NCI-H1694 treated with DMSO at 0.1 percent for 48 hours (cell line): ENCODE results near the gene PPP2R5D.

Source experiments
- DNase-seq: peaks from one replicate; lab custom pipeline; 2025; lab: John Stamatoyannopoulos, UW

The PPP2R5D gene

DNA sequence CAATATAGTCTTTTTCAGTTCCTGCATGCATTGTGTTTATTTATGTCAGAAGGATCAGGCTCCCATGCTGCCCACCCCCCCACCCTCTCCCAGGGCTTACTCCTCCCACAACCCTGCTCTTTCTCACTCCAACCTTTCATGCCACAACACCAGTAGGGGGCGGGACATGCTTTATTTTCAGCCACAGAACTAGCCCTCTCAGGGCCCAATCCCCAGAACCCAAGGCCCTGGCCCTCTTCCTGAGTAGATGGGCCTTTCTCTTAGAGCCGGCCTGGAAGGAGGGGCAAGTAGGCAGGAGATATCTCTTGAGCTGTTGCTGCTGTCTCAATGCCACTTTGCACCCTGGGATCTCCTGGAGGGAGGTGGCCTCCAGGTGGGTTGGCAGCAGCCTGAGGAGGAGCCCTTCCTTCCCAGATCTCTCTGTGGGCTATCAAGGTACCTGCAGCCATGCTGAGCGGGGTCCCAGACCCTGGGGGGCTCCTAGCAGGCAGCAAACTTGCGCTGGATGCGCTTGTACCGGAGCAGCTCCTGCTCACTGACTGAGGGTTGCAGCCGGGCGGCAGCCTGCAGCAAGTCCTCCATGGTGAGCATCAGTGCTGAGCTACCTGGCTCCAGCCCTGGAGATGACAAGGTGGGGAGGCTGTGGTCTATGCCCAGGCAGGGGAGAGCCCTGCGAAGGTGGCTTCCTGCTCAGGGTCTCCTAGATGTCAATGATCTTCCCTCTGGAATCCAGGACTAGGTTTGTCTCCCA lies 20.3 kb upstream of the PPP2R5D start:
- DNase-seq, result peak; percentile 71

DNA sequence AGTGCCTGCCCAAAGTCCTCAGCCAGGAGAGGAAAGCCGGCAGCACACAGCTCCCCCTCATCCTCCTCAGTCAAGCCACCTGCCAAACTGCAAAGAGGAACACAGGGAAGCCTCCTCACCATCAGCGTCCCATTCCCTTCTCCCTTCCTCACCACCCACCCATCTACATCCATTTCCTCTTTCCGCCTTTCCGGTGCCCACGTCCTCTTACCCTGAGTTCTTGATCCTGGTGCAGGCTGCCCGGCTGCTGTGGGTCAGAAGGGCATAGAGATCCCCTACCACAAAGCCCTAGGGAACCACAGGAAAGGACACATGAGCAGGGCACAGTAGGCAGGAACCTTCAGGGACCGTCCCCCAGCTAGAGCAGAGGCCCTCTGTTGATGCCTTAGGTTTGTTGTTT lies 17.8 kb upstream of the PPP2R5D start:
- no peak for DNase-seq

DNA sequence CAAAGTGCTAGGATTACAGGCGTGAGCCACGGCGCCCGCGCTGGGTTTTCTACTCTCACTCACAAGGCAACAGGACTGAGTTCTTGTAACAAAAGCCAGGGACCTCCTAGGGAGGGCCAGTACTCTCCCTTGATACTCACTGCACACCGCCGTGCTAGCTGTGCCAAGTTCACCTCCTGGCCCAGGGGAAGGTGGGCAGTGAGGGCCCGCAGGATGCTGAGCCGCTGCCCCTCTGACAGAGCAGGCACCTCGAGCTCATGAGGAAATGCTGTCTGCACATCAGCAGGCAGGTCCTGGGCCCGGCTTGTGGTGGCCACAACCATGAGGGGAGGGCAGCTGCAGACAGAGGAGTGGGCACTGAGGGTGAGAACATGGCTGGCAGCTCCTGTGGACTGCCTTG lies 17.1 kb upstream of the PPP2R5D start:
- no peak for DNase-seq

DNA sequence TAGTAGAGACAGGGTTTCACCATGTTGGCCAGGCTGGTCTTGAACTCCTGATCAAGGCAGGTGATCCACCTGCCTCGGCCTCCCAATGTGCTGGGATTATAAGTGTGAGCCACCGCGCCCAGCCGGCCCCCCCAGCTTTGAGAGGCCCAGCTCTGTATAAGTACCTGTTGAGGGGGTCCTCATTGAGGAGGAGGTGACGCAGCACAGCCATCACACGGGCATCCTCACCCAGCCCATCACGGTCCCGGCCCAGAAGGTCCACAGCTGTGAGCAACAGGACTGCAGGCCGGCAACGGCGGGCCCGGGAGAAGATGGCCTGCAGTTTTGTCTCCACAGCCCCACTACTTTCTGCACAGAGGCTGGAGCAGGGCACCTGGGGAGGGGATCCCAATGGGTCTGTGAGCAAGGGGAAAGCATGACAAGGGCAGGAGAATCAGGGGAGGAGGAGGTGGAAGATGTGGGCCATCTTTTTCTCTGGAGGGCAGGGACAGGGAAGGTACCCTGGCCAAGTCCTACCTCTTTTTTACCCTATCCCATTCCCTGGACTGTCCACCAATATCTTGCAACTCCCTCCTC lies 16.2 kb upstream of the PPP2R5D start:
- no peak for DNase-seq

DNA sequence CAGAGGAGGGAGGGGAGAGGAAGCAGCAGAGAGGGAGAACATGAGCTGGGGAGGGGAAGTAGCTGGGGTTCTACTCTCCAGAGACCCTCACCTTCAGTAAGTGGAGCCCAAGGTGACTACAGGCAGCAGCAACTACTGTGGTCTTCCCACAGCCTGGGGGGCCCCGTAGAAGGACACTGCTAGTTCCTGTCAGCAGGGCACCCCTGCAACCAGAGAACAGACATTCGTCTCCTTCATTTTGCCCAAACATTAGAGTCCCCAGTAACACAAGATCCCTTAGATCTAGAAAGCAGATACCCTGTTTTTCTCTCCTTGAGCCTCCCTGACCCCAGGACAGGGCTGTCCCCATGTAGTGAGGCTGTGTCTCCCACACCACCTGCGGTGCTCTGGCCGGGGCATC lies 15.6 kb upstream of the PPP2R5D start:
- no peak for DNase-seq

DNA sequence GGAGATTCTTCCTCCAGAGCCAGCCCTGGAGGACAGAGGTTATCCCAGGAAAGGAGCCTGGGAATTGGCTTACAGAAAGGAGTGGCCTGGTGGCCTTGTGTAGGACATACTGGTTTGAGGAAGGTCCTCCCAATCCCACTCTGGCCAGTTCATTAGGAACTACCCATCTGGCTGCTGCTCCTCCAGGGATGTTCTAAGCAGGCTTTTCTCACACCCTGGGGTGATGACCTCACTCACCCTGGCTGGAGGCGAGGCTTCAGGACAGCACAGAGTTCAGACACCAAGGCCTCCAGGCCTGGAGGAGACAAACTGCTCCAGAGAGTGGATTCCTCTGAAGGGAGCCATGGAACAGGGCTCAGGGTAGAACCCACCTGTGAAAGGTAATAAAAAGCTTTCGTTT lies 14.9 kb upstream of the PPP2R5D start:
- DNase-seq, result no peak

DNA sequence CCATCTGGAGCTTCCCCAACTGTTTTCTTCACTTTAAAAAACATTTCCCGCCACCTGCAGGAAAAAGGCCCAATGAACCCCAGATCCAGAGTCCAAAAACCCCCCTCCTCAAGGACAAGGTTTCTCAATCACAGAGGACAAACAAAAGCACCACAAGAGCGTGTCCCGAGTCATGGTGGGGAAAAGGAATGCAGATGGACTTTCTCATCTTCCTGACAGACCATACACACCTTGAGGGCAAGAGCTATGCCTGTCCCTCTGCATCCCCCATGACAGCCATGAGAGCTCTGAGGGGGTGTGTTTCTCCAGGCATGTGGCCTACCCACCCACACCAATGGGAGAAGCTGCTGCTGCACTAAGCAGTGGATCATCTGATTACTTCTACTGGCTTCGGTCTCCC lies 14.4 kb upstream of the PPP2R5D start:
- DNase-seq, result no peak

DNA sequence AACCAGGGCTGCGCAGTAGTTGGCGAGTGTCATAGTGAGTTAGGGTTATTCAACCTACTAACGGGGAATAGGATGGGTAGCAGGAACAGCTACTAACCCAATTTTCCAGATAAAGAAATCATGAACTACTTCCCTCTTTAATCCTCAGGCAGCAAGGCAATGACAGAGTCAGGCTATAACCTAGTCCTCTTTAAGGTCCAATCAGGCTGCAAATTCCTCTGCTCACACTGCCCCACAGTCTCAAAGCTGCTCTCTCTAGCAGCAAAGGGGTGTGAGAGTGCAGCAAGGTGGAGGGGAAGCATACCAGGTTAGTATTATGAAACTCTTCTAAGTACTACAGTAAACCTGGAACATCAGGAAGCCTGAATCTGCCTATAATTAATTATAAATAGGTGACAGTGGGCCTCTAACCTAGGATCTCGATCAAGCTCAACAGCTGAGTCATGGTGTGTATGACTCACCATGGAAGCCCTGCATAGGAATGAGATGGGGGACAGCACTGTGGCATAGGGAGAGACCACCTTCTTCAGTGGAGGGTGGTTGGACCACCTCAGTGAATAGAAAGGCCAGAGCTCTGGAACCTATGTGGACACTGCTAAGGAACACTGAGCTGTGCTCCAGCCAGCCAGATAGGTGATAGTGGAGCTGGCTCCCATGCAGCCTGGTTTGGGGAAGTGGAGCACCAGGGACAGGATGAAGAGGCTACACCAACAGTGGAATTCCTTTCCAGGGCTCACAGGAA lies 13.3 kb upstream of the PPP2R5D start:
- DNase-seq, result no peak

DNA sequence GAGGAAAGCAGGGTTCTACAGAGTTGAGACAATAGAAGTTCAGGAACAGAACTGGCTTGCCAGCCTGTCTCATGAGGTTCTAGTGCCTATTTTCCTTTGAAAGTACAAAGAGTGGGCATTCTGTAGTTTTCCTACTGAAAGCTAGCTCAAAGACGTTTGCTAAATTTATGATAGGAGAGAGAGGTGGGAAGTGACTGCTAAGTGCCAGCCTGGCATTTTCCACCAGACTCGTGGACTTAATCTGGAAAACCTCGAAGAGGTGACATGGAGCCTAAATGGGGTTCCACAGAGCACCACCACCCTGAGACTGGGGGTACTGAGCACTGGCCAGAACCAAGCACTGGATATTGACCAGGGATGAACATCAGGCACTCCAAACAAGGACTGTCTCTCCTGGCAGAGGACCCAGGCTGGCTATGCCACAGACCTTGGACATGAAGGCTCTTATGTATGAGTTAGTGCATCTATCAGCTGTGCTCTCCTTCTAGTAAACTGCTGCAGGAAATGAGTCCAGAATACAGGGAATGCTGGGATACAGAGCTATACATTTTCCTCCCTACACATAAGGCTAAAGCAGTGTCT lies 12.5 kb upstream of the PPP2R5D start:
- DNase-seq, result no peak

DNA sequence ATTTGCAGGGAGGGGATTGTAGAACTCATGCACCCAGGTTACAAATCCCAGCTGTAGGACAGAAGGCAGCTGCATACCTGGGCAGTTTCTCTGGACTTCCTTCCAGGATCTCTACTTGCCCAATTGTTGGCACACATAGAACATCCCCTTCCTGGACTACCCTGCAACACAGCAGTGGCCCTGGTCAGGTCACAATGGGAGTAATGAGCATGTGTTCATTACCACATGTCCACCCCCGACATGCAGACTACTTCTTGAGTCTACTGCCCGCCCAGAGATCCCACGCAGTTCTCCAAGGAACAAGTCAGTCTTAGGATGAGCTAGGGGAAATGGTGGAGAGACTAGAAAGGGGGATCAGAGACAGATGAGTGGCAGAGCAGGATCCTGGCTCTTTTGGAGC lies 10.4 kb upstream of the PPP2R5D start:
- DNase-seq, result no peak

DNA sequence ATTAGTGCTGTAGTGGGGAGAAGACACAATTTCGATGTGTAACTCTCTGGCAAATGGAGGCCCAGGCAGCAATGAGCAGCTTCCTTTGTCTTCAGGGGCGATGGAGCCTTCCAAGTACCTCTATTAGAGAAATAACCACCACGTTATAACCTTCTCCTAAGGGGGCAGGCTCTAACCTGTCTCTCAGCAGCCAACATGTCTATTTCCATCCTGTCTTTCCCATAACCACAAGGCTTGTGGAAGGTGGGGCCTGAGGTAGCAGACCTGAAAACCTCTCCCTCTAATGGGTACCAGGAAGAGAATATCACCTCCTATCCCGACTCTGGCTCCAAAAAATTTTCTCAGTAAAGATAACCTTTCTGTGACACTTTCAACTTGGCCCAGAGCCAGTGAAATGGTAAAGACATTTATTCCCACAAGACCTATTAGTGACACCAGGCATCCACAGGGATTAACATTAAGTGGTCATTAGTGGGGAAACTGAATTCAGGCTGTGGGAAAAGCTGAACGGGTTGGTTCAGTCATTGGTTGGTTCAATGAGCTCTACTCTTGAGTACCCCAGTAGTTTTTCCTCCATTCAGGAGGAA lies 9.4 kb upstream of the PPP2R5D start:
- DNase-seq, result no peak

DNA sequence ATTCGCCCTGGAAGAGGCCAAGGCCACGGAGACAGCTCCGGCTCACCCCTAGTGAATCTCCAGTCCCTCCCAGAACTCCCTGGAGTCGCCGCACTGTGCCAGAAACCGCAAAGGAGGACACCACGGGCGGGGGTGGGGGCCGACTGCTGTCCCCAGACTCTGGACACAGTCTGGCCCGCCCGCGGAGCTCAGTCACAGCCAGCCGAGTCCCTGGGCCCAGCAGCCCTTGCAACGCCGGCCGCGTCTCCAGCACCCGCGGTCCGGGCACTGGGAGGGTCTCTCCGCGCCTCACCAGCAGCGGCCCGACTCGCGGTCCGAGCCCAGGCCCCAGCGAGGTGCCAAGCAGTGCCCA lies 5.9 kb upstream of the PPP2R5D start:
- no peak for DNase-seq

DNA sequence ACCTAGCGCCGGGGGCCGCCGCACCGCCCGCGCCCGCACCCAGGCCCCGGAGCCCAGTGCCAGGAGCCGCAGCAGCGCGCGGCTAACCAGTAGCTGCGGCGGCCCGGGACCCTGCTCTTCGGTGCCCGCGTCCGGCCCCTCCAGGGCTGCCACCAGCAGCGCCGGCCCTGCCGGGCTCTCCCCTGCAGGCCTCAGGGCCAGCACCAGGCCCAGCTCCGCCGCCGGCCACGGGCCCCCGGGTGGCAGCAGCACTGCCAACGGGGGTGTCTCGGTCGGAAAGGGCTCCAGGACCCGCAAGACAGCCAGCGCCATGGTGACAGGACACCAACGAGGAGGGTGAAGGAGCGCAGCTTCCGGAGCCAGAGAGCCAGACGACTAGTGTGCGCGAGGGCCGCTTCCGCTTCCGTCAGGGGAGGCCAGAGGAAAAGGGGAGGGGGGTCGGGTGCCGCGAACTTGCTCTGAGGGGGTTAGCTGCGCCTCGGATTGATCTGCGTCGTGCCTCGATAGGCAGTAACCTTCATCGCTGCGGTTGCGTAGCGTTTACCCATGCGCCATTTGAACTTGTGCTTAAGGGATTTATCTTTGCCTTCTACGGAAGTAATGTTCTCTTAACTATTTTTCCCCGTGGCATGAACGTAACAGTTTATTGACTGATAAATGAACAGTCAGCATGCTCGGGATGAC lies 5.4 kb upstream of the PPP2R5D start, which contains the start of gene PEX6:
Gene PEX6, minus strand, starts transcription at position 343 of the 684 bp plus-strand sequence. Its CDS starts 31 bp downstream, at position 312.
- peak; percentile 83 for DNase-seq

DNA sequence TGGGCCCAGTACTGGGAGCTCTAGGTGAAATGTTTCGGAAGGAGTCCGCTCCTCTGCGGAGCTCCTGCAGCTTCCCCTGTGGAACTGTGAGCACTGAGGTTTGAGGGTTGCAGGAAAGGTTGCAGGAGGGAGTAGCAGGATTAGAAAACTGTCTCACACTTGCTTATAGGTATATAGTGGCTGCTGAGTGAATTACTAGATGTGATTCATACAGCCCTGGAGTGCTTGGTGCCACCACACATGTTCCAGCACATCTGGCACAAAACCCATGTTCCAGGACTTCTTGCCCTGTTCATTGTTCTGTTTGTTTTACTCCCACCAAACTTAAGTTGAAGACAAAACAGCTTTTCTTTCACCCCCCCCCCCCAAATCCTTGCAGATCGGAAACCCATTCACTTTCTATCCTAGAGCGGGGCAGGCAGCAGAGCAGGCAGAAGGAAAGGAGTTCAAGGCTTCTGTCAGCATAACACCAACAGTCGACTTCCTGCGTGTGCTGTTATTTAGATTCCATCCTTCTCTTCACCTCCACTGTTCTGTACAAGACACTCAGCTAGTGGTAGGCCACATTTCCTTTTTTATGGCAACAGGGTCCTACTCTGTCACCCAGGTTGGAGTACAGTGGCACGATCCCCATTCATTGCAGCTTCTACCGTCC lies 4.7 kb upstream of the PPP2R5D start:
- DNase-seq, result peak; percentile 59

DNA sequence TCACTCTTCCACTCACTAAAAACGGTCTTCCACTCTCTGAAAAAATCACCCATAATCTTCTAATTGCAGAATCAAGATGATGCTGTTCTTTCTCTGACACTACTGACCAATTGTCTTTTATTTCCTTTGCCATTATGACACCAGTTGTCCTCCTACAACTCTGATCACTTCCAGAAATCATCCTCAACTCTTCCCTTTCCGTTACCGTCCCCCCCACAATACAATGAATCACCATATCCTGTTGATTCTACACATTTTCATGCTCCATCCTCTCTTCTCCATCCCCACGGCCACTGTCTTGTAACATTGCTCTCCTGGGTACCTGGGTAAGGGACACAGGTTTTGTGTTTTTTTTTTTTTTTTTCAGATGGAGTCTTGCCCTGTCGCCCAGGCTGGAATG lies 2.5 kb upstream of the PPP2R5D start:
- no peak for DNase-seq

DNA sequence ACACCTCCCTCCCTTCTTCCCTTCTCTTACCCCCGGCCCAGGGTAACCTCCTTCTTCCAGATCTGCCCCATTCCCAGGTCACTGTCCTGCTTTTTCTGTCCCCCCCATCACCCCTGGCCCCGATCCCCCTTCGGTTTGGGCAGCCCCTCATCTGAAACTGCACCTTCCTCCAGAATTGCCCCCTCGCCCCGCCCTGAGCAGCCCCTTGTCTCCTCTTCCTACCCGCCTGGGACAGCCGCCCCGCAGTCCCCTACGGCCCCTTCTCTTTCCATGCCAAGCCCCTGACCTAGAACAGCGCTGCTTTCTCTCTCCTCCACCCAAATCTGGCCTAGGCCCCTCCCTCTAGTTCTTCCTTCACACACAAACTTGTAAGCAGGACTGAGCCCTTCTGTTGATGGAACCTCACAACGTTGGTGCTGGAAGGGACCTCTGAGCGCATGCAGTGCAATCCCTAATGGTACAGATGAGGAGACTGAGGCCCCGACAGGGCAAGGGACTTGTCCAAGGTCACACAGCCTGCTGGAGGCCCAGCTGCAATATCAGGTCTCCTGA lies 630 bp downstream of the PPP2R5D start:
- DNase-seq, result no peak

DNA sequence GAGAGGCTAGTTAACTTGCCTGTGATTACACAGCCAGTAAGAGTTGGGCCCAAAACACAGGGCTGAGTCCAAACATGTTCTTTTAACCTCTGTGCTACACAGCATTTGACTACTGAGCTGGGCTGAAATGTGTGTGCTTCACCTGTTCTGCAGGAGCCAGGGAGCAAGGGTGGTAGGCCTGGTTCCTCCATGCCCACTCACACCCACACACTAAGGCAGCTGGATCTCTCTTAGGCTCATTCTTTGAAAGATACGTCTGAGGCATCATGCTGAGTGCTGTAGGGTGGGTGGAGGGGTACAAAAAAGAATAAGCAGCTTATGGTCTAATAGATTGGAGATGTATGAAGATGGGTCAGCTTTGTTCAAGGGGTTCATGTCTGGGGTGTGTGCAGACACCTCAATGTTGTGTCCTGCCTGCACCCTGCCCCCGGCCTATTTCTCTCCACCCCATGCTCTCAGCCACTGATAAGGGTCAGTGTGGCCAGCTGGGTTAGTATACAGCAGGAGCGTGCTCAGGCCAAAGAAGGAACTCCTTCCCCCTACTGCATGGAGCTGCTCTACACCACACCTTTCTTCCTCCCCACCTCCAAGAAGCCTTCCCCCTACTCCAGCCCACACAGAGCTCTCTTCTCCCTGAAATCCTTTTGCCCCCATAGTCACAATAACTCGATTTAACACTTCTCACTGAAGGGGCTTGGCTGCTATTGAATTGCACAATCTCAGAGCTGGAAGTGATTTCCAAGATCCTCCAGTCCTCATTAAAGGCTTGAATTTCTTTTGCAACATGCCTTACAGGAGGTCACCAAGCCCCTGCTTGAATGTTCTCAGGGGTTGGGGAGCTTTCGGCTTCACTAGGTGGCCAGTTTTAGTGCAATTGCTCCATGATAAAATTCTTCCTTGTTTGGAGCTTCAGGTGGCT lies 3.4 kb downstream of the PPP2R5D start:
- DNase-seq, result no peak

DNA sequence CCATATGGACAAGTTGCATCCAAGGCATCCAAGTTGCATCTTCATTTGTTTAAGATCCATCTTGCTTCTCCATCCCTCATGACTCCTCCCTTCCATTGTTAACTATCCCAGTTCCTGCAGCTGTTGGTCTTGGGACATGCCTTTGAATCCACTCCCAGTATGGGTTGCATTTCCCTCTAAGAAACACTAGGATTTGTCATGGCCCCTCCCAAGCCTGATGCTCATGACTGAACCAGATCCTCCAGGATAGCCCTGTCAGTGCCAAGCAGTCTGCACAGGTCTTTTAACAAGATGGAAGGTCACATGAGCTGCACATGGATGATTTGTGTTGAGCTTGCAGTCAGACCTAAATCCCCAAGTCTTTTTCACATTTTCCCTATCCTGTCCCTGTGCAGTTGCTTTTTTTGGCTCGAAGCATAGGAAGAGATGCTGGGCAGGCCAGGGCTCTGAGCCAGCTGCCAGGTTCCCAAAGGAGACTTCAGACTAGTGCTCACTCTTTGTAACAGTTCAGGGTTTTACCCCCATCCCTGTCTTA lies 4.2 kb downstream of the PPP2R5D start:
- no peak for DNase-seq

DNA sequence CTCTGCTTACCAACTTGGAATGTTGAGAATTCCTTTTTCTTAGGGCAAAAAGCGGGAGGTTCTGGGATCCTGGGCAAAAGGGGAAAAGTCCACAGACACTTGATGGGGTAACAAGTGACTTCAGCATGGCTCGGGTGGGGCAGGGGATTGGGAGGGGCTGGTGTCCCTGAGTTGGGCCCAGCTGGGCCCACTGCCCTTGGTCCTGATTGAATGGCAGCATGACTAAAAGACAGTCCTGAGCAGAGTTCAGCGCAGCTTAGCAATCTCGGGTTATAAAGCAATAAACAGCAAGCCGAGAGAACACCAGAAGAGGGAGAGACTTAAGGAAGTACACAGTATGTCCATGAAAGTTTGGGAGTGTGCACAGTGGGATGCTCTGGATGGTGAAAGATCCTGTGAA lies 5.6 kb downstream of the PPP2R5D start:
- no peak for DNase-seq

DNA sequence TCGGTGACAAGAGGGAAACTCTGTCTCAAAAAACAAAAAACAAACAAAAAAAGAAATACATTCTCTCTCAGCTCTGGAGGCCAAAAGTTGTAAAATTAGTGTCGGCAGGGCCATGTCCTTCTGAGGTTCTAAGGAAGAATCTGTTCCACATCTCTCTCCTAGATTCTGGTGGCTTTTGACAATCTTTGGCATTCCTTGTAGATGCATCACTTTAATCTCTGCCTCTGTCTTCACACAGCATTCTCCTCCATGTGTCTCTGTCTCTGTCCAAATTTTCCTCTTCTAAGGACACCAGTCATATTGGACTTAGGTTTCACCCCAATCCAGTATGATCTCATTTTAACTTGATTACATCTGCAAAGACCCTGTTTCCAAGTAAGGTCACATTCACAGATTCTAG lies 9.1 kb downstream of the PPP2R5D start:
- DNase-seq, result no peak
